ENCODE results near the gene RIMBP2.
"Not testable (repeated sequence)": the region's sequence is repeated elsewhere in the genome, so short reads cannot be mapped to it uniquely, and the experiment has no call there.

The RIMBP2 gene

DNA sequence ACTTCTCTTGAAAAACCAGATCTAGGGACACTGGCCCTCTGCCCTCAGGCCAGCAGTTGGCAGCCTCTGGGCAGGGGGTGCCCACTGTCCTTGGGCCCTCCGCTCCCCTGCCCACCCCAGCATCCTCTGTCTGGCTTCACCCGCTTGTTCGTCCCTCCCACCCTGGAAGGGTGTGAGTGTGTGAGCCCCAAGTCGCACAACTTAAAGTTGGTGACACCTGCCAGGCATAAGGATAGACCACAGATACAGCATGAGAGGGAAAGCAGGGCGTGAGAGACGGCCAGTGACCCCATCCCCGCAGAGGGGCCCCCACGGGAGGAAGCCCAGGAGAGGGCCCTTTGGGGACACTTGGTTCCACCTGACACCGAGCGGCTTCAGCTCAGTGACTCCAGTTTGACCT lies 23.5 kb upstream of the RIMBP2 start:
- Histone ChIP-seq H3K27ac (ENCODE audit: insufficient read depth in 1 of 2, low read depth in 1 of 2, low read length in 2 of 2, poor library complexity in 1 of 2, severe bottlenecking in 2 of 2) (no peak overlapping the region), H3K27me3 (replicated peaks in 2 of 5; ENCODE audit: control insufficient read depth in 4 of 5, insufficient read depth in 5 of 5, low read length in 4 of 5) (peaks cover 0 to 18% (median 0%) of the 10 kb centered on the region in 5 experiments), H3K9me3 (ENCODE audit: control extremely low read depth in 1 of 5, control insufficient read depth in 4 of 5, insufficient read depth in 2 of 5, low read depth in 1 of 5, low read length in 4 of 5) (peaks cover 0 to 8% (median 3%) of the 10 kb centered on the region in 5 experiments), H3K36me3 (ENCODE audit: control insufficient read depth in 4 of 4, insufficient read depth in 4 of 4, low read length in 3 of 4) (no peaks in the 10 kb centered on the region), H3K4me1 (ENCODE audit: control extremely low read depth in 1 of 4, control insufficient read depth in 4 of 4, insufficient read depth in 4 of 4, low read length in 3 of 4) (peaks cover 0 to 4% (median 1%) of the 10 kb centered on the region in 4 experiments), H3K4me3 (ENCODE audit: control insufficient read depth in 1 of 7, extremely low read depth in 1 of 7, insufficient read depth in 4 of 7, low read depth in 2 of 7, low read length in 6 of 7) (no peak overlapping the region)
- ChIA-PET CTCF (interaction anchor here (1.5 kb wide), 1 partner anchor 15 kb away, joined by 3 read pairs; no protein-coding TSS in a partner anchor), POLR2A (no interaction called here)
- no peak for DNase-seq
- 80% methylated on average over 6 of the region's 10 CpGs for WGBS (ENCODE audit: insufficient coverage)

DNA sequence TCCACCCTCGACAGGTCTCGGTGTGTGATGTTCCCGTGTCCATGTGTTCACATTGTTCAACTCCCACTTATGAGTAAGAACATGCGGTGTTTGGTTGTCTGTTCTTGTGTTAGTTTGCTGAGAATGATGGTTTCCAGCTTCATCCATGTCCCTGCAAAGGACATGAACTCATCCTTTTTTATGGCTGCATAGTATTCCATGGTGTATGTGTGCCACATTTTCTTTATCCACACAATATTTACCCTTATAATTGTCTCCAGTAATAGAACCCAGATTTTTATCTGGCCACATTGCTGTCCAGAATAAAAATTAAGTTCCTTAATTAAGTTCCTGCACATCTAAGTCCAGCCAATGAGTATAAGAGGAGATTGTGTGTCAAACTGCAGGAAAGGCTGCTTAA lies 22.3 kb upstream of the RIMBP2 start:
- DNase-seq; H3K36me3 ChIP-seq (ENCODE audit: control insufficient read depth in 4 of 4, insufficient read depth in 4 of 4, low read length in 3 of 4); H3K4me1 ChIP-seq (ENCODE audit: control extremely low read depth in 1 of 4, control insufficient read depth in 4 of 4, insufficient read depth in 4 of 4, low read length in 3 of 4); H3K4me3 ChIP-seq (ENCODE audit: control insufficient read depth in 1 of 7, extremely low read depth in 1 of 7, insufficient read depth in 4 of 7, low read depth in 2 of 7, low read length in 6 of 7); POLR2A ChIA-PET; H3K9me3 ChIP-seq (ENCODE audit: control extremely low read depth in 1 of 5, control insufficient read depth in 4 of 5, insufficient read depth in 2 of 5, low read depth in 1 of 5, low read length in 4 of 5); H3K27ac ChIP-seq (ENCODE audit: insufficient read depth in 1 of 2, low read depth in 1 of 2, low read length in 2 of 2, poor library complexity in 1 of 2, severe bottlenecking in 2 of 2): not testable (repeated sequence)
- CTCF ChIA-PET: interaction anchor here (1.5 kb wide), 1 partner anchor 13 kb away, joined by 3 read pairs; no protein-coding TSS in a partner anchor
- H3K27me3 ChIP-seq (replicated peaks in 2 of 5; ENCODE audit: control insufficient read depth in 4 of 5, insufficient read depth in 5 of 5, low read length in 4 of 5): peaks cover 0 to 18% (median 2%) of the 10 kb centered on the region in 5 experiments
- no CpG with 5 or more reads among the region's 4 CpGs for WGBS (ENCODE audit: insufficient coverage)

DNA sequence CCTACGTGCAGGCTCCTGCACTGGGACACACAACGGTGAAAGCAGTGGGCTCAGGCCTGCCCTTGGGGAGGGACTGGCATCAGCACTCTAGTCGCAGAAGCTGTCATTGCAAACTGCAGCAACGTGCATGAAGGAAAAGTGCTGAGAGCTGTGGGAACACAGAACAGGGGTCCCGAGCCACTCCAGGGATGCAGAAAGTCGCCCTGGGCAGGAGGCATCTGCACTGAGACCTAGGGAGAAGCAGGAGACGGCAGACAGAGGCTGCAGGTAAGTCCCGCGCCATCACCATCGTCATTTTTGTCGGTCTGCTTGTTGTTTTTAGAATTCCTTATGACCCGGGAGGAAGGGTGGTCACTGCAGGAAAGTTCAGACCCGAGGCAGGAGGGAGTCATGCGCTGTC lies 21.6 kb upstream of the RIMBP2 start:
- Histone ChIP-seq H3K27me3 (replicated peaks in 2 of 5; ENCODE audit: control insufficient read depth in 4 of 5, insufficient read depth in 5 of 5, low read length in 4 of 5) (peaks cover 0 to 18% (median 2%) of the 10 kb centered on the region in 5 experiments), H3K4me3 (ENCODE audit: control insufficient read depth in 1 of 7, extremely low read depth in 1 of 7, insufficient read depth in 4 of 7, low read depth in 2 of 7, low read length in 6 of 7) (no peak overlapping the region), H3K27ac (ENCODE audit: insufficient read depth in 1 of 2, low read depth in 1 of 2, low read length in 2 of 2, poor library complexity in 1 of 2, severe bottlenecking in 2 of 2) (no peak overlapping the region), H3K4me1 (ENCODE audit: control extremely low read depth in 1 of 4, control insufficient read depth in 4 of 4, insufficient read depth in 4 of 4, low read length in 3 of 4) (peaks cover 0 to 4% (median 1%) of the 10 kb centered on the region in 4 experiments), H3K9me3 (ENCODE audit: control extremely low read depth in 1 of 5, control insufficient read depth in 4 of 5, insufficient read depth in 2 of 5, low read depth in 1 of 5, low read length in 4 of 5) (peaks cover 0 to 6% (median 3%) of the 10 kb centered on the region in 5 experiments), H3K36me3 (ENCODE audit: control insufficient read depth in 4 of 4, insufficient read depth in 4 of 4, low read length in 3 of 4) (no peaks in the 10 kb centered on the region)
- ChIA-PET POLR2A (interaction anchor here (0.6 kb wide), 1 partner anchor 29 kb away, joined by 3 read pairs; no protein-coding TSS in a partner anchor), CTCF (interaction anchor here (1.9 kb wide), 1 partner anchor 9 kb away, joined by 9 read pairs; no protein-coding TSS in a partner anchor)
- WGBS (ENCODE audit: insufficient coverage): 50% methylated on average over 11 of the region's 14 CpGs
- no peak for DNase-seq

DNA sequence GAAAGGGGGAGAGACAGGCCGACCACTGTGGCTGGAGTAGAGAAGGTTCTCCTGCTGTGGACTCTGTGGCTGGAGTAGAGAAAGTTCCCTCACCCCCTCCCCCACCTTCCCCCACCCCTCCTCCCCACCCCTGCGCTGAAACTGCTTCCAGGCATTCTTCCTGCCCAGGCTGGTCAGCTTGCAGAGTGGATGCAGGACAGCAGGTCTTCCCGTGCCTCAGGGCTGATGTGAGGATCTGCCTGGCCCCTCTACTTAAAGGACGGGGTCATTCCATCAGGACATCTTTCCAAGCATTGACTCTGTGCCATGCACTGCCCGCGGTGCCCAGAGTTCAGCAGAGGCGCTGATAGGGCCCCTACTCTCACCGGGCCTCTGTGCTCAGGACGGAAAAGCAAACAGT lies 13.2 kb upstream of the RIMBP2 start:
- no peaks in the 10 kb centered on the region for H3K36me3 ChIP-seq (ENCODE audit: control insufficient read depth in 4 of 4, insufficient read depth in 4 of 4, low read length in 3 of 4)
- peaks cover 0 to 2% (median 0%) of the 10 kb centered on the region in 5 experiments for H3K27me3 ChIP-seq (replicated peaks in 2 of 5; ENCODE audit: control insufficient read depth in 4 of 5, insufficient read depth in 5 of 5, low read length in 4 of 5)
- peaks cover 0 to 5% (median 0%) of the 10 kb centered on the region in 5 experiments for H3K9me3 ChIP-seq (ENCODE audit: control extremely low read depth in 1 of 5, control insufficient read depth in 4 of 5, insufficient read depth in 2 of 5, low read depth in 1 of 5, low read length in 4 of 5)
- POLR2A ChIA-PET: no interaction called here
- WGBS (ENCODE audit: insufficient coverage): 96% methylated on average over 2 of the region's 9 CpGs
- no peak overlapping the region for H3K4me3 ChIP-seq (ENCODE audit: control insufficient read depth in 1 of 7, extremely low read depth in 1 of 7, insufficient read depth in 4 of 7, low read depth in 2 of 7, low read length in 6 of 7)
- CTCF ChIA-PET: no interaction called here
- H3K4me1 ChIP-seq (ENCODE audit: control extremely low read depth in 1 of 4, control insufficient read depth in 4 of 4, insufficient read depth in 4 of 4, low read length in 3 of 4): no peaks in the 10 kb centered on the region
- H3K27ac ChIP-seq (ENCODE audit: insufficient read depth in 1 of 2, low read depth in 1 of 2, low read length in 2 of 2, poor library complexity in 1 of 2, severe bottlenecking in 2 of 2): no peak overlapping the region
- no peak for DNase-seq

DNA sequence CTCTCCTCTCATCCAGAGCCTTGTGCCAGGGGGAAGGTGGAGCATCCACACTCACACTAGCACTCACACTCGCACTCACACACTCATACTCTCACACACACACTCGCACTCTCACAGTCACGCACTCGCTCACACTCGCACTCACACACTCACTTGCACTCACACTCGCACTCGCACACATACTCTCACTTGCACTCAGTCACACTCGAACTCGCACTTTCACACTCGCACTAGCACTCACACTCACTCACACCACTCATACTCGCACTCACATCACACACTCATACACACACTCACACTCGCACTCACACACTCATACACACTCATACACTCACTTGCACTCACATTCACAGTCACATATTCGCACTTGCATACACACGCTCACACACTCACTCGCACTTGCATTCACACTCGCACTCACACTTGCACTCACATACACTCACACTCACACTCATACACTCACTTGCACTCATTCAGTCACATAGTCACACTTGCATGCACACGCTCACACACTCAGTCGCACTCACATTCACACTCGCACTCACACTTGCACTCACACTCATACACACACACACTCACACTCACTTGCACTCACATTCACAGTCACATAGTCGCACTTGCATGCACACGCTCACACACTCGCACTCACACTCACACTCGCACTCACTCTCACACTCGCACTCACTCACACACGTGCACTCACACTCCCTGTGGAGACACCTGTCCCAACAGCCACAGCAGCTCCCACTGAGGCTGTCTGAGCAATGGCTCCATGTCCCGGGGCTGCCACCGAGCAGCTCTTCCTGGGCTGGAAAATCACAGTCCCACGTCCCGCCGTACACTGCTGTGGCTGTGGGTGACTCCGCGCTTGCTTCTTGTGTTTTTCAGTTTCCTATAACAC lies 12.3 kb upstream of the RIMBP2 start:
- WGBS (ENCODE audit: insufficient coverage): 93% methylated on average over 30 of the region's 32 CpGs
- DNase-seq: peak in 1 of 3 donors; percentile 50
- H3K9me3 ChIP-seq (ENCODE audit: control extremely low read depth in 1 of 5, control insufficient read depth in 4 of 5, insufficient read depth in 2 of 5, low read depth in 1 of 5, low read length in 4 of 5): peaks cover 0 to 7% (median 0%) of the 10 kb centered on the region in 5 experiments
- H3K36me3 ChIP-seq (ENCODE audit: control insufficient read depth in 4 of 4, insufficient read depth in 4 of 4, low read length in 3 of 4): no peaks in the 10 kb centered on the region
- ChIA-PET POLR2A (no interaction called here), CTCF (no interaction called here)
- no peak overlapping the region for H3K27ac ChIP-seq (ENCODE audit: insufficient read depth in 1 of 2, low read depth in 1 of 2, low read length in 2 of 2, poor library complexity in 1 of 2, severe bottlenecking in 2 of 2)
- H3K4me1 ChIP-seq (ENCODE audit: control extremely low read depth in 1 of 4, control insufficient read depth in 4 of 4, insufficient read depth in 4 of 4, low read length in 3 of 4): no peaks in the 10 kb centered on the region
- H3K4me3 ChIP-seq (ENCODE audit: control insufficient read depth in 1 of 7, extremely low read depth in 1 of 7, insufficient read depth in 4 of 7, low read depth in 2 of 7, low read length in 6 of 7): no peak overlapping the region
- no peaks in the 10 kb centered on the region for H3K27me3 ChIP-seq (replicated peaks in 2 of 5; ENCODE audit: control insufficient read depth in 4 of 5, insufficient read depth in 5 of 5, low read length in 4 of 5)

DNA sequence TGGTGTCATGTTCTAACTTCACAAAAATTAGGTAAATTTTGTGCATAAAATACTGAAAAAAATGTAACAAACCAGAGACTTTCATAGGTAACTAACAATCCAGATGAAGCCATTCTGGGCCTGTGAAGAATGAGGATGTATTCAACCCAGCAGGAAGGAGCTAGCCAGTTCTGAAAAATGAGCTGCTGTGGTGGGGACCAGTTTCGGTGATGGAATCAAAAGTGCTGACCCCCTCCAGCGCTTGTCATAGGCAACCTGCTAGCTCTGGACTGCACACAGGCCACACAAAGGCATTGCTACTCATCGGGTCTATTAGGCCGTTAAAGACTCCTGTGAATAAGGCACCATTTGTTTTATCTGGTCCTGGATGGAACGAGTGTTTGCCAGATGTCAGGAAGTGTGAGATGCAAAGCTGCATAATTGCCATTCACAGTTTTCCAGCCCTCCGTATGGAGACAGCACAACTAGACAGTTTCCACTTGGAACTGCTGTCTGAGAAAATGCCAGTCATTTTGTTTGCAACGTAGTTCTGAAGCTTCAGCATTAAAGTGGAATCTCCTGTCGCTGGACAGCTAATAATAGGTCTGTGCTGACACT lies 3.3 kb upstream of the RIMBP2 start:
- ChIA-PET CTCF (no interaction called here), POLR2A (no interaction called here)
- Histone ChIP-seq H3K27ac (ENCODE audit: insufficient read depth in 1 of 2, low read depth in 1 of 2, low read length in 2 of 2, poor library complexity in 1 of 2, severe bottlenecking in 2 of 2) (no peak overlapping the region), H3K4me1 (ENCODE audit: control extremely low read depth in 1 of 4, control insufficient read depth in 4 of 4, insufficient read depth in 4 of 4, low read length in 3 of 4) (peaks cover 0 to 22% (median 14%) of the 10 kb centered on the region in 4 experiments), H3K9me3 (ENCODE audit: control extremely low read depth in 1 of 5, control insufficient read depth in 4 of 5, insufficient read depth in 2 of 5, low read depth in 1 of 5, low read length in 4 of 5) (peaks cover 3 to 26% (median 4%) of the 10 kb centered on the region in 5 experiments), H3K36me3 (ENCODE audit: control insufficient read depth in 4 of 4, insufficient read depth in 4 of 4, low read length in 3 of 4) (no peaks in the 10 kb centered on the region), H3K27me3 (replicated peaks in 2 of 5; ENCODE audit: control insufficient read depth in 4 of 5, insufficient read depth in 5 of 5, low read length in 4 of 5) (peaks cover 6 to 44% (median 23%) of the 10 kb centered on the region in 5 experiments), H3K4me3 (ENCODE audit: control insufficient read depth in 1 of 7, extremely low read depth in 1 of 7, insufficient read depth in 4 of 7, low read depth in 2 of 7, low read length in 6 of 7) (no peak overlapping the region)
- WGBS (ENCODE audit: insufficient coverage): 66% methylated on average over 8 of the region's 8 CpGs
- no peak for DNase-seq

DNA sequence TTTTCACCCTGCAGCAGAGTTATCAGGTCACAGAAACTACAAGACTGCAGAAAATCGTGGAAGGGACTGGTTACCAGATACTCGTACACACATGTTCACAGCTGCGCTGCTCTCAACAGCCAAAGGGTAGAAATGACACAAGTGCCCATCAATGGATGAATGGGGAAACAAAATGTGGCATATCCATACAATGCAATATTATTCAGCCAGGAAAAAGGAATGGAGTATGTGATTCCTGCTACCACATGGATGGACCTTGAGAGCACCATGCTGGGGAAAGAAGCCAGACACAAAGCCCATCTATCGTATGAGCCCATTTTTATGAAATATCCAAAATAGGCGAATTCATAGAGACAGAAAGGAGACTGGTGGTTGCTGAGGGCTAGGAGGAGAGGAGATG lies 1.7 kb upstream of the RIMBP2 start:
- Histone ChIP-seq H3K4me1 (ENCODE audit: control extremely low read depth in 1 of 4, control insufficient read depth in 4 of 4, insufficient read depth in 4 of 4, low read length in 3 of 4) (peaks cover 0 to 31% (median 19%) of the 10 kb centered on the region in 4 experiments), H3K27ac (ENCODE audit: insufficient read depth in 1 of 2, low read depth in 1 of 2, low read length in 2 of 2, poor library complexity in 1 of 2, severe bottlenecking in 2 of 2) (no peak overlapping the region), H3K27me3 (replicated peaks in 2 of 5; ENCODE audit: control insufficient read depth in 4 of 5, insufficient read depth in 5 of 5, low read length in 4 of 5) (peaks cover 6 to 60% (median 28%) of the 10 kb centered on the region in 5 experiments), H3K9me3 (ENCODE audit: control extremely low read depth in 1 of 5, control insufficient read depth in 4 of 5, insufficient read depth in 2 of 5, low read depth in 1 of 5, low read length in 4 of 5) (peaks cover 0 to 15% (median 4%) of the 10 kb centered on the region in 5 experiments), H3K4me3 (ENCODE audit: control insufficient read depth in 1 of 7, extremely low read depth in 1 of 7, insufficient read depth in 4 of 7, low read depth in 2 of 7, low read length in 6 of 7) (no peak overlapping the region), H3K36me3 (ENCODE audit: control insufficient read depth in 4 of 4, insufficient read depth in 4 of 4, low read length in 3 of 4) (no peaks in the 10 kb centered on the region)
- ChIA-PET CTCF (no interaction called here), POLR2A (no interaction called here)
- WGBS (ENCODE audit: insufficient coverage): 100% methylated on average over 4 of the region's 5 CpGs
- no peak for DNase-seq
